Ishikawa (cell line): ENCODE results near the gene LEMD2.

Source experiments
- CEBPB ChIP-seq: IDR thresholded peaks from 2 replicates; pipeline ENCODE4 v1.6.1; 2012
- CREB1 ChIP-seq: IDR thresholded peaks from 2 replicates; pipeline ENCODE4 v1.6.1; 2012; ENCODE audit warnings: low read depth
- EGR1 ChIP-seq: IDR thresholded peaks from 2 replicates; pipeline ENCODE4 v1.6.1; 2012
- EP300 ChIP-seq: IDR thresholded peaks from 2 replicates; pipeline ENCODE4 v1.6.1; 2012; ENCODE audit warnings: borderline replicate concordance
- FOXM1 ChIP-seq: IDR thresholded peaks from 2 replicates; pipeline ENCODE4 v1.6.1; 2012; ENCODE audit warnings: low read depth, borderline replicate concordance
- NFIC ChIP-seq: IDR thresholded peaks from 2 replicates; pipeline ENCODE4 v1.6.1; 2012
- RAD21 ChIP-seq: IDR thresholded peaks from 2 replicates; pipeline ENCODE4 v1.6.1; 2012; ENCODE audit warnings: low read depth
- REST ChIP-seq: IDR thresholded peaks from 2 replicates; pipeline ENCODE4 v1.6.1; 2012; ENCODE audit warnings: low read depth, mild to moderate bottlenecking
- TAF1 ChIP-seq: IDR thresholded peaks from 2 replicates; pipeline ENCODE4 v1.6.1; 2012; ENCODE audit warnings: low read depth, mild to moderate bottlenecking
- TCF12 ChIP-seq: IDR thresholded peaks from 2 replicates; pipeline ENCODE4 v1.6.1; 2012; ENCODE audit warnings: low read depth
- TEAD4 ChIP-seq: IDR thresholded peaks from 2 replicates; pipeline ENCODE4 v1.6.1; 2012
- USF1 ChIP-seq: IDR thresholded peaks from 2 replicates; pipeline ENCODE4 v1.6.1; 2012
- YY1 ChIP-seq: IDR thresholded peaks from 2 replicates; pipeline ENCODE4 v1.6.1; 2012; ENCODE audit warnings: low read depth
- ZBTB7A ChIP-seq: IDR thresholded peaks from 2 replicates; pipeline ENCODE4 v1.6.1; 2012; ENCODE audit warnings: low read depth
- TF ChIP-seq, protein P1 (sequence below): IDR thresholded peaks from 2 replicates; pipeline ENCODE4 v1.6.1; 2012

Gene LEMD2

DNA sequence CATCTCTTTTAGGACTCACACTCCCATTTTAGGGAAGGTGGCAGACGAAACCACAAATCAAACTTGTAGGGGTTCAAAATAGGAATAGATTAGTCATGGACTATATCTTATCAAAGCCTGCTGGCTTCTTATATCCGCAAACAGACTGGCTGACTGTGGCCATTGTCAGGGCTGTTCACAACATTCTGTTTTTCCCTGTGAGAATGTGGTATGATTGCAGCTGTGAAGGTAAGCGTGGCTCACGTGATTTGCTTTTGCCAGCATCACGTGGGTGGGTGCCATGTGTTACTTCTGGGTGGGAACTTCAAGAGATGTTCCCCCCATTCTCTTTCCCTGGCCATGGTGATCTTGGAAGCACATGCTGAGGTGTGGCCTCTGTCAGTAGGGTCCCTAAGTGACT, 48.1 kb downstream of the LEMD2 start:
- TF ChIP-seq RAD21 (no peak), REST (no peak), TAF1 (no peak), ZBTB7A (no peak), CREB1 (no peak), CEBPB (no peak)

- no peak for TF ChIP-seq TAF1
- TF ChIP-seq CREB1: no peak
- no peak for TF ChIP-seq TCF12
- no peak for TF ChIP-seq YY1
- no peak for TF ChIP-seq TEAD4
- TF ChIP-seq EGR1: no peak
- TF ChIP-seq RAD21: no peak
Measured at GRCh38 chr6:33740204-33740608, 48.7 kb downstream of the LEMD2 start.

GRCh38 chr6:33739571-33739970, 49.4 kb downstream of the LEMD2 start:
- TF ChIP-seq RAD21 (no peak), USF1 (no peak), EP300 (no peak)

DNA sequence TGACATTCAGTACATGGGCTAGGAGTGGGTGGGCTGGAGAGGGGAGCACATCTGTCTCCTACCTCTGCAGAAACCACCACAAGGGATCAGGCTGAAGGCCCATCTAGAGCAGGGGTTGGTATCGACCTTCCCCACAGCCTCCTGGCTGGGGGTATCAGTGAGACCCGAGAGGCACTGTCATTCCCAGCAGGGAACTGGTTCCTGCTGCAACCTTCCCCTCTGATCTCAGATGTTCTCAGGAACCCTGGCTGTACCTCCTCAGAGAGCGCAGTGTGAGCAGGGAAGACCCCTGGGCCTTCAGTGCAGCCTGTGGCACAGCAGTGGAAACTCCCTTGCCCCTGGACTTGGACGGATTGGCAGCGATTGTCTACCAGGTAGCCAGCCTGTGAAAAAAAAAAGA, 50.1 kb downstream of the LEMD2 start:
- no peak for TF ChIP-seq CREB1

GRCh38 chr6:33738153-33738552, 50.8 kb downstream of the LEMD2 start:
- TF ChIP-seq CREB1 (no peak), YY1 (no peak), TEAD4 (no peak), FOXM1 (no peak), TCF12 (no peak)
- TF ChIP-seq, protein P1, sequence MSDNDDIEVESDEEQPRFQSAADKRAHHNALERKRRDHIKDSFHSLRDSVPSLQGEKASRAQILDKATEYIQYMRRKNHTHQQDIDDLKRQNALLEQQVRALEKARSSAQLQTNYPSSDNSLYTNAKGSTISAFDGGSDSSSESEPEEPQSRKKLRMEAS: no peak

- TF ChIP-seq NFIC (no peak), TCF12 (no peak), REST (no peak)
Measured at GRCh38 chr6:33737267-33738026, 51.5 kb downstream of the LEMD2 start.

- TF ChIP-seq TCF12: no peak
- TF ChIP-seq YY1: no peak
- no peak for TF ChIP-seq RAD21
- TF ChIP-seq NFIC: no peak
- TF ChIP-seq ZBTB7A: no peak
- TF ChIP-seq CREB1: no peak
- TF ChIP-seq, protein P1: no peak
- no peak for TF ChIP-seq EP300
- no peak for TF ChIP-seq TAF1
- no peak for TF ChIP-seq REST
- no peak for TF ChIP-seq TEAD4
- no peak for TF ChIP-seq EGR1
- no peak for TF ChIP-seq CEBPB
- no peak for TF ChIP-seq USF1
- no peak for TF ChIP-seq FOXM1
Measured at GRCh38 chr6:33735216-33735615, 53.7 kb downstream of the LEMD2 start.
